Femur (tissue), 1 donor: ENCODE measurements around the gene SPATA6.
"Not testable (repeated sequence)": the region's sequence is repeated elsewhere in the genome, so short reads cannot be mapped to it uniquely, and the experiment has no call there.

Experiments used
- DNase-seq: peaks from one replicate; pipeline ENCODE4 v3.0.0-alpha.2; 2017

SPATA6 gene

DNA sequence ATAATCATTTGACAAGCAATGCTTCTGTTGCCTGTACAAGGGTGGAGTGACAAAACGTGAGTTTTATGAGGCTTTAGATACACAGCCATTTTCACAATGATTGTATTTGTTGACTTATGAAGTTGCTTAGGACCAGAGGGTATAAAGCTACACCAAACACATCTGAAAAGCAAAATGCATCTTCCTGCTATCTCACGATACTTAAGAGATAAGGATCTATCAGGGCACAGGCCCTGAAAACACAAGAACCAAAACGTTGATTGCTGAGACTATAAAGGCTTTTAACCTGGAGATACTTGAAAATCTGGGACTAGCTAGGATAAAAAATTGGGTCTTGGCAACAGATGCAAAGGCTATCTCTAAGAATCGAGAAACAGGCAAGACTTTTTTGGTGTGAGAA, 133.7 kb downstream of the SPATA6 start:
- DNase-seq: no peak

DNA sequence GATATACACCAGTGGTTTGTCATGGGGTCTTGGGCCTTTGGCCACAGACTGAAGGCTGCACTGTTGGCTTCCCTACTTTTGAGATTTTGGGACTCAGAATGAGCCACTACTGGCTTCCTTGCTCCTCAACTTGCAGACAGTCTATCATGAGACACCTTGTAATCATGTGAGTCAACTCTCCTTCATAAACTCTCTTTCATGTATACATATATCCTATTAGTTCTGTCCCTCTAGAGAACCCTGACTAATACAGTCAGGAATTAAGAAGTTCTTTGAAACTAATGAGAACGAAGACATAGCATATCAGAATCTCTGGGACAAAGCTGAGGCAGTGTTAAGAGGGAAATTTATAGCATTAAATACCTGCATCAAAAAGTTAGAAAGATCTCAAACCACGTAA, 138.7 kb downstream of the SPATA6 start:
- no peak for DNase-seq

DNA sequence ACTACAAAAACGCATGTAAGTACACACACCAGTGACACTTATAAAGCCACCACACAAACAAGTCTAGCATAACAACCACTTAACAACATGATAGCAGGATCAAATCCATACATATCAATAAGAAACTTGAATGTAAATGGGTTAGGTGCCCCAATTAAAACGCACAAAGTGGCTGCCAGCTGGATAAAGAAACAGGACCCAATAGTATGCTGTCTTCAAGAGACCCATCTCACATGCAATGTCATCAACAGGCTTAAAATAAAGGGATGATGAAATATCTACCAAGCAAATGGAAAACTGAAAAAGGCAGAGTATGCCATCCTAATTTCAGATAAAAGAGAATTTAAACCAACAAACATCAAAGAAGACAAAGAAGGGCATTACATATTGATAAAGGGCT, 139.9 kb downstream of the SPATA6 start:
- DNase-seq: no peak

DNA sequence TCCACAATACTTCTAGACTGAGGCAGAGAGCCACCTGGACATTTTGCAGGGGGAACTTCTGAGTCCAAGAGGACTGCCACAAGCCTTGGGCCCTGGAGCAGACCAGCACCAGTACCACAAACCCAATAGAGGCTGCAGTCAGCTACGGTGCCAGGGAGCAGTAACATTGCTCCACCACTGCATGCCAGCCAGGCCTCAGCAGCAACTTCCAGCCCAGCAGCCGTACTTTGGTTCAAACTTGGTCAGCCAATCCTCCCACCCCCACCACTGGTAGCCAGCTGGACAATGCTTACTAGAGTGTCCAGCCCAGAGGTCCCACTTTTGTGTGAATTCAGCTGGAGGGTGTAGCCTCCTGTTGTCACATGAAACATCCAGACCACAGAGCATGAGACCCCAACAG, 142.1 kb downstream of the SPATA6 start:
- DNase-seq: no peak

DNA sequence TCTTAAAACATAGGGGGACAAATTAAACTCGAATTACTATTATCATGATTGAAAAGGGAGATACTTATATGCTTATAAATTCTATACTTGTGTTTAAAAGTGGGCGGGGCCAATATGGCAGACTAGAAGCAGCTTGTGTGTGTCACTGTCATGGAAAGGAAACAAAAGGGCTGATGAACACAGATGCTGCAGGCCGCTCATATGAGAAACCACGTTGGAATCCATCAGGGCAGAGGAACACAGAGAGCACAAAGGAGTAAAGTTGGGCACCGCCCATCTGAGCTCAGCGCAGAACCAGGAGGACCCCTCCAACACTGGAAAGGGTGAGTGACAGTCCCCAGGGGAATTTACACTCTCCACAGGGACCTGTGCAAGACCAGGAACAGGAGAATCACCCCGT, 142.5 kb downstream of the SPATA6 start:
- DNase-seq: no peak

DNA sequence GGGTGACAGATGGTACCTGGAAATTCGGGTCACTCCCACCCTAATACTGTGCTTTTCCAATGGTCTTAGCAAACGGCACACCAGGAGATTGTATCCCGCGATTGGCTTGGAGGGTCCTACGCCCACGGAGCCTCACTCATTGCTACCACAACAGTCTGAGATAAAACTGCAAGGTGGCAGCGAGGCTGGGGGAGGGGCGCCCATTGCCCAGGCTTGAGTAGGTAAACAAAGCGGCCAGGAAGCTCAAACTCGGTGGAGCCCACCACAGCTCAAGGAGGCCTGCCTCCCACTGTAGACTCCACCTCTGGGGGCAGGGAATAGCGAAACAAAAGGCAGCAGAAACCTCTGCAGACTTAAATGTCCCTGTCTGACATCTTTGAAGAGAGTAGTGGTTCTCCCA, 160.2 kb downstream of the SPATA6 start:
- not testable (repeated sequence) for DNase-seq

DNA sequence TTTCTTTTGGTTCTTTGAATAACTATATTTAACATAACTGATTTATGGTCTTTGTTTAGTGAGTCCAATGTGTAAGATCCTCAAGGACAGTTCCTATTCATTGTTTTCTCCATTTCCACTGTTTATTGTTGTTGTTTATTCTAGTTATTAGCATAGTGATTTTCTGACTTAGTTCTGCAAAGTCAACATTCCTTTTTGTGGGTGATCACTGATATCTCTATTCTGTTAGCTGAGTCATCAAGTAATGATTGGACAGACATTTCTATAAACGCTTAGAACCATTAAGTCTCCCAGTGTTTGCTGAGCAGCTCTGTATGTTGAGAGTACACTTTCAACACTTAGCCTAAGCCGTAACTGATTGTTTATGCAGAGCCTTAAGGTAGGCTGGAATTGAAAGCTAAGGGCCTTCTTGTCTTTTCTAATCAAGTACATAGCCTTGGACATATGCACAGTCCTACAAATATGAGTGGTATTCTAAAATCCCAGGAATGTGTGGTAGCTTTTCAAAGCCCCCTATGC, 162.4 kb downstream of the SPATA6 start:
- DNase-seq: no peak

DNA sequence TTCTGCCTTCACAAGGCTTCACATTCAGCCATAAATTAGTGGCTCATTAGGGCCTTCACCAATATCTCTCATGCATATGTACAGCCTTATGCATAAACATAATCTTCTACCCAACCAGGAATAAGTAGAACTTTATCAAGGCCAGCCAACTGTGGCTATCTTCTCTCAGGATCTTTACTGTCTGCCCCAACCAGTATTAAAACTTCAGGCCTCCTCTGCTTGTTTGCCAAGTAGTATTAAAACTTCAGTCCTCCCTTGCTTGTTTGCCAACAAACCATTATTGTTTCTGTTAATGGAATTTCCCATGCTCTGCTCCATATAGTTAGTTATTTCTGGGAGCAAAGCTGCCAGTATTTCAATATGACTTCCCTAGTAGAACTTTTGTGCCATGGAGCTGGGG, 169.4 kb downstream of the SPATA6 start:
- DNase-seq: no peak

DNA sequence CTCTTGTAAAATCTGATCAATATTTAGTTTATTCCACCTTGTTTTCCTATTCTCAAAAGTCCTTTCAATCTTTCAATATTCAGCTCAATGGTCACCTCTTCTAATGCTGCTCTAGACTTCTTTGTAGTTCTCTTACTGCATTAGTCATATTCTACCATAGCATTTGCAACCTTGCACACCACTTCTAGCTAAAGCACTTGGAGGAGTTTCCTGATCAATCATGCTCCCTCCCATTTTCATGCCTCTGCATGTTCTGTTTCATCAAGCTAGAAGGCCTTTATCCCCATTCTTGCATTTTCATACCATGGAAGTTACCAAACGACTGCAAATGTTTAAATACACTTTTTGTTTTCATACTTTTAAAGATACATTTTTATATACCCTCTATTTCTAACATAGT, 177.3 kb downstream of the SPATA6 start:
- DNase-seq: no peak

DNA sequence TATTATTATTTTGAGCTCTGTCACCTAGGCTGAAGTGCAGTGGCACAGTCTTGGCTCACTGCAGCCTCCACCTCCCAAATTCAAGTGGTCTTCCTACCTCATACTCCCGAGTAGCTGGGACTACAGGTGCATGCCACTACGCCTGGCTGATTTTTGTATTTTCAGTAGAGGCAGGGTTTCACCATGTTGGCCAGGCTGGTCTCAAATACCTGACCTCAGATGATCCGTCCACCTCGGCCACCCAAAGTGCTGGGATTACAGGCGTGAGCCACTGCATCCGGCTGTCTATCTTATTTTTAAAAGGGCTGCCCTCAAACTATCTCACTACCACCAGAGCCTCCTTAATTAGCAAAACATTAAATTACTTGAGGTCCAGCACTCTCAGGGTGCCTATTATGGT, 177.9 kb downstream of the SPATA6 start:
- DNase-seq: not testable (repeated sequence)

DNA sequence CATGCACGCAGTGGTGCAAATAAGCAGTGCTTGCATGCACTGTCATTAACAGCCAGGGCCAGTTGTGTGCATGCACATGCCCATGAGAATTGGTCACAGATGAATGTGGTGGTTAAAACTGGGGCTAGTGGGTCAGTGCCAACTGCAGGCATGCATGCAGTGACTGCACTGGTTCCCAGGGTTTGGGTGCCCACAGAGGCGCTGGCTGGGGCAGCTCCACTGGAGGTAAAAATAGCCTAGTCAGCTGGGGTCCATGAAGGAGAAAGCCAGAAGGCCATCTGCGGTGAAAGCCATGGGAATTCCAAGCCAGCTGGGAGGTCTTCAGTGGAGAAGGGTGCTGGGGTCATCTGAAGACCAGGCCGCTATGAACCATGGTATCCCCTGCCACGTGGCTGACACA, 179.3 kb downstream of the SPATA6 start:
- no peak for DNase-seq

DNA sequence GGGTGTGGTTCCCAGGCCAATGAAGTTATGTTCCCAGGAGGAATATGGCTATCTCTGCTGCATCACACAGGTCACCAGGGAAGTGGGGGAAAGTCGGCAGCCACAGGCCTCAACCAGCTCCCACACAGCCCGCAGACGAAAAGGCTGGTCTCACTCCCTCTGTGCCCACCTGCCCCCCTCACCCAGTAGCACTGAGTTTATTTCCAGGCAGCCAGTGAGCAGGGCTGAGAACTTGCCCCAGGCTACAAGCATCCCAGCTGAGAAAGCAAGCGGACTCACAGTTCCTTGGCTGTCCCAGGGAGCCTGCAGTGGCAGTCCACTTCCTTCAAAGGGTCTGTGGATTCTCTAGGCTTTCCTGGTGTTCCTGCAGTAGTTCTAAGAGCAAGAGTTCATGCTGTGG, 180.6 kb downstream of the SPATA6 start:
- DNase-seq: no peak

DNA sequence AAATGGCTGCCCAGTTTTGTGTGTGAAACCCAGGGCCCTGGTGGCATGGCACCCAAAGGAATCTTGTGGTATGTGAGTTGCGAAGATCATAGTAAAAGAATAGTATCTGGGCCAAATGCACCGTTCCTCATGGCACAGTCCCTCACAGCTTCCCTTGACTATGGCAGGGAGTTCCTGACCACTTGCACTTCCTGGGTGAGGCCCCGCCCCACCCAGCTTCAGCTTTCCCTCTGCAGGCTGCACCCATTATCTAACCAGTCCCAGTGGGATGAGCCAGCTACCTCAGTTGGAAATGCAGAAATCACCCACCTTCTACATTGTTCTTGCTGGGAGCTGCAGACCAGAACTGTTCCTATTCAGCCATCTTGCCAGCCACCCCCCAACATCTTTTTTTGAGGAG, 186.5 kb downstream of the SPATA6 start:
- no peak for DNase-seq

DNA sequence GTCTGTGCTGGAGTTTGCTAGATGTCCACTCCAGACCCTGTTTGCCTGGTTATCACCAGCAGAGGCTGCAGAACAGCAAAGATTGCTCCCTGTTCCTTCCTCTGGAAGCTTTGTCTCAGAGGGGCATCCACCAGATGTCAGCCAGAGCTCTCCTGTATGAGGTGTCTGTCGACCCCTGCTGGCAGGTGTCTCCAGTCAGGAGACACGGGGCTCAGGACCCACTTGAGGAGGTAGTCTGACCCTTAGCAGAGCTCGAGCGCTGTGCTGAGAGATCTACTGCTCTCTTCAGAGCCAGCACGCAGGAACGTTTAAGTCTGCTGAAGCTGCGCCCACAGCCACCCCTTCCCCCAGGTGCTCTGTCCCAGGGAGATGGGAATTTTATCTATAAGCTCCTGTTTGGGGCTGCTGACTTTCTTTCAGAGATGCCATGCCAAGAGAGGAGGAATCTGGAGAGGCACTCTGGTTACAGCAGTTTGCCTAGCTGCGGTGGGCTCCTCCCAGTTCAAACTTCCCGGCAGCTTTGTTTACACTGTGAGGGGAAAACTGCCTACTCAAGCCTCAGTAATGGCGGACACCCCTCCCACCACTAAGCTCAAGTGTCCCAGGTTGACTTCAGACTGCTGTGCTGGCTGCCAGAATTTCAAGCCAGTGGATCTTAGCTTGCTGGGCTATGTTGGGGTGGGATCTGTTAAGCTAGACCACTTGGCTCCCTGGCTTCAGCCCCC, 187.1 kb downstream of the SPATA6 start:
- DNase-seq: not testable (repeated sequence)

DNA sequence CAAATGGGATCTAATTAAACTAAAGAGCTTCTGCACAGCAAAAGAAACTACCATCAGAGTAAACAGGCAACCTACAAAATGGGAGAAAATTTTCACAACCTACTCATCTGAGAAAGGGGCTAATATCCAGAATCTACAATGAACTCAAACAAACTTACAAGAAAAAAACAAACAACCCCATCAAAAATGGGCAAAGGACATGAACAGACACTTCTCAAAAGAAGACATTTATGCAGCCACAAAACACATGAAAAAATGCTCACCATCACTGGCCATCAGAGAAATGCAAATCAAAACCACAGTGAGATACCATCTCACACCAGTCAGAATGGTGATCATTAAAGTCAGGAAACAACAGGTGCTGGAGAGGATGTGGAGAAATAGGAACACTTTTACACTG, 189.7 kb downstream of the SPATA6 start:
- not testable (repeated sequence) for DNase-seq

DNA sequence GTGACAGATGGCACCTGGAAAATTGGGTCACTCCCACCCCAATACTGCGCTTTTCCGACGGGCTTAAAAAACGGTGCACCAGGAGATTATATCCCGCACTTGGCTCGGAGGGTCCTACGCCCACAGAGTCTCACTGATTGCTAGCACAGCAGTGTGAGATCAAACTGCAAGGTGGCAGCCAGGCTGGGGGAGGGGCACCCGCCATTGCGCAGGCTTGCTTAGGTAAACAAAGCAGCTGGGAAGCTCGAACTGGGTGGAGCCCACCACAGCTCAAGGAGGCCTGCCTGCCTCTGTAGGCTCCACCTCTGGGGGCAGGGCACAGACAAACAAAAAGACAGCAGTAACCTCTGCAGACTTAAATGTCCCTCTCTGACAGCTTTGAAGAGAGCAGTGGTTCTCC, 194.6 kb downstream of the SPATA6 start:
- not testable (repeated sequence) for DNase-seq

DNA sequence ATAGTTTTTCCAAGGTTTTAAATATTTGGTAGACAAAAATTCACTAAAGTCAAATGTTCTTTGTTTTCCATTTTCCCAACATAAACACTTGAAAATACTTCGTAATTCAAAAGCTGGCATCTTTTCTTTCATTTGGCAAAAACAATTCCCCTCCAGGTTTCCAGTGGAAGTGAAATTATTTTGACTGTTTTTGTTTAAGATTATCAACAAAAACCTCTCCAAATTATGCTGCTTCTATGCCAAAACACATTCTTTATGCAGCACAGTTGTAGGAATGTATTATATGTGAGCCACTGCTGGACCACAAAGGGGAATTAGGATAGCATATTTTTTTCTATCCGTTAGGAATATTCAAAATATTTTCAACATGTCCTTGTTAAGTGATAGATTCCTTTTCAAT, 205.4 kb downstream of the SPATA6 start:
- DNase-seq: no peak

DNA sequence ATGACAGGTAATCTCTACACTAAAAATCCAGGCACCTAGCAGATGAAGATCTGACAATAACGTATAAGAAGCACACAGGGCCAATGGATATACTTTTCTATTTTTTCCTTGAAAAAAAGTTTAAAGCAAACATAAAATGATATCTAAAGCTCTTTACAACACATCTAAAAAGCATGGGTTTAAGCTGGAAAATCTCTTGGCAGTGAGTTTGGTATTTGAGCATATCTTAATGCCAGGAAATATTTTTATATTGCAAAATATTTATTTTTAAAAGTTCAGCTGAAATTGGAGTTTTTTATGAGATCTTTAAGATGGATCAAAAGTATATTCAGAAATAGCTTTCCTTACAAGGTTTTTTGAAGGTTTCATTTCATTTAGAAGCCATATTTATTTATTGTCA, 209.0 kb downstream of the SPATA6 start:
- DNase-seq: no peak

DNA sequence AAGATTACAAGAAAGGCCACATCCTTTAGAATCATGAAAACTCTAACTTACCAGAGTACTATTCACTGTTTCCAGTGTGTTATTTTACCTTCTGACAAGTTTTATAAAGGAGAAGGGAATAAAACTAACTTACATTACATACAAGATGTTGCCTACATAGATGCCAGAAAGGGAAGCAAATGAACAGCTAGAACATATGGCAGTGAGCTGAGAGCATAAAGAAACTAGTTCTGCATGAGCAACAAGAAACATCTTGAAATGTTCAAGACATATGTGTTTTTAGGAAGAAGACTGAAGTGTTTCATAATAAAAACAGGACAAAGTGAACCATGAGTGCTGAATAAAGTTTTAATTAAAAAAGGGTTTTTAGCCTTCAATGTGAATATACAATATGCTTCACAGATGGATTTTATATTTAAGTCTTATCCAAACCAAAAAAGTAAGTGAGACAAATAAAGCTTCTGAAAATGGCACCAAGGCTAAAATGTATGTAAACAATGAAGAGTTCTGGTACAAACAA, 210.1 kb downstream of the SPATA6 start:
- no peak for DNase-seq

DNA sequence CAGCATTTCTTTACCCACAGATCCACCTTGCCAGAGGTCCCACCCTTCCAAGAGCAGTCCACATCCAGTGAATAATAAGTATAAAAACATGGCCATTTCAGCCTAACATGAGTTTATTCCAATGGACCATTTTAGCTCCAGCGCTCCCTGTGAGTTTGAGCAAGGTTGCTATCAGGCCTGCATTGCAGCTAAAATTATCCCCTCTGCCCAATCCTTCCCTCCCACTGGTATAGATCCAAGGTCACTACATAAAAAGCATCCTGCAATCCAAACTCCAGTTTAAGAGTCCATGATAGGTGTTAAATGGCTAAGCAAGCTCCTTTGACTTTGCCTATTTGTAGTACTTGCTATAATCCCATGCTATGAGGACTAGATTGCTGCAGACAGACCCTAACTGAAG, 213.9 kb downstream of the SPATA6 start:
- no peak for DNase-seq

DNA sequence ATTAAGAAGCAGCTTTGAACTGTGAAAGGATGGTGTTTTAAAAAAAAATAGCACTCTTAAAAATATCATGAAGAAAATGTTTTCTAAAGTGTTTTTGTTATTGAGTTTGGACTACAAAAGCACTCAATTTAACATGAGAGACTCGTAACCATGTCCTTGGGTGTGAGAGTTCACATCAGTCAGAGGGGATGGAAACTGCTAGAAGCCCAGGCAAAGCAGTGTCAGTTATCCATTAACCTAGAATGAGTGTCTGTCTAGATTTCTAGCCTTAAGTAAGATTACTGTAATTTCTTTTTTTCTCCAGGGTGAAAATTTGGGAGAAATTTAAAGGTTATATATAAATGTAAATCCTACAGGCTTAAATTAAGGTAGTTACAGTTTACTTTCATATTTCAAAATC, 217.8 kb downstream of the SPATA6 start:
- DNase-seq: no peak

DNA sequence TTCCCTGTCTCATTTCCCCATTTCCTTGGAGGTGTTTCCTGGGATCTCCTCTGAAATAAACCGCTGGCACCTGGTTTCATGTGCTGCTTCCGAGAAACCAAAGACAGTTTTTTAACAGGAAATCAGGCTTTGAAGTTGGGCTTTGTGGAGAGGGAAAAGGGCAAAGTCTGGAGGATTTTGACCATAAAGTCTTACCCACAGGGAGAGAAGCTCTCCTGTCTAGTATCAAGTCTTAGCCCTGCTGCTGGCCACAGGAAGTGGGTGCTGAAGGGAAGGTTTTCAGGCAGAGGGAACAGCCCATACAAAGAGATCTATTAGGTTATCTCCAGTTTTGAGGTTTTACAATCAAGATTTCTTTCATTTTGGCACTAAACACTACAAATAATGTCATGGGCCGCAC, 220.2 kb downstream of the SPATA6 start:
- no peak for DNase-seq

DNA sequence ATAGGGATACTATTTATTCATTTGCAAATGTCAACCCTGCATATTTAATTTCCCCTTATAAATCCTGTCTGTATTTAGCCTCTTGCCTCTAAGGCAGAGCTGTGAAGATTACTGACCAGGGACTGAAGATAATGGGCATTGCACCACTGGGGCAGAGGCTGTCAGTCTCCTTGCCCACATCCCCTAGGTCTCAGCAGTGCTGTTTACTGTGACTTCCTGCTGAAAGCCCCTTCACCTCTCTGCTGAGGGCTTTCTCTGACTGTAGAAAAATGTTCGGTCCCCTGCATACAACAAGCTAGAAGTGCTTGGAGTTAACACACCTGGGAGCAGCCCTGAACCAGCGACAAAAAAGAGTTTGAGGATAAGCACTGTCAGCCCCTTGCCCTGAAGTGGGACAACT, 220.7 kb downstream of the SPATA6 start:
- no peak for DNase-seq

DNA sequence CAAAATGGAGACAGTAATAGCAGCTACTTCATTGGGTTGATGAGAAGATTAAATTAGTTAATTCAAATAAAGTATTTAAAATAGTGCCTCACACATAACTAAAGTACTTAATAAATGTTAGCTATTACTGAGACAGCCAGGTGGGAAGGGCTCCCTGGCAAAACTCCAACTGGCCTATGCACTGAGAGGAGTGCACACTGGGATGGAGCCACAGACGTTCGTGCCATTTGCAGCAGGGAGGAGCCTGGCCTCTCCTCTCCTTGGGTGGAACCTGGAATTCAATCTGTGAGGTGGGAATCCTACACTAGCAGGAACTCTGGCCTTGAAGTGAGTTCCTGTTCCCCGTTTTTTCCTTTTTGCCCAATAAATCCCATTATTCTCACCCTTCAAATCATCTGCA, 221.4 kb downstream of the SPATA6 start:
- DNase-seq: no peak

DNA sequence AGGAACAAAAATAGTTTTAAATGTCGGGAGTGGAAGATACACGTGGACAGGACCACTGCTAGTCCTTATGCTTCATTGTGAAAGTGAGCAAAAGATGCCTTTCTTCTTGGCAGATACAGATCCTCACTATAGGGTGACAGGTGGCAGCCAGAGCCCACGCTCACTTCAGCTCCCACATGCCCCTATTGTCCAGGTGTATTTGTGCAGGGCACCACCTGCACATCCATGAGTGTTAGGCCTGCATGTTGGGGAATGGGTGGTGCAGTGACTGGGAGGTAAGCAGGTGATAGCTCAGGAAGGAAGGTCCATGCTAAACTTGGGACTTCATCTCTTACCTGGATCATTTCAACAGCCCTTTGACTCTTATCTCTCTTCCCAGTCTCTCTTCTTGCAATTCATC, 222.1 kb downstream of the SPATA6 start:
- no peak for DNase-seq
